ENCODE data around the gene ATXN2L.
A peak's percentile ranks its signal among the peaks of the same experiment; 100 is the strongest.
"Not testable (repeated sequence)": the region's sequence is repeated elsewhere in the genome, so short reads cannot be mapped to it uniquely, and the experiment has no call there.

Gene ATXN2L

GRCh38 chr16:28836761-28837064, 13.9 kb downstream of the ATXN2L start:
- no peak for DNase-seq (ENCODE audit: low read depth)

DNA sequence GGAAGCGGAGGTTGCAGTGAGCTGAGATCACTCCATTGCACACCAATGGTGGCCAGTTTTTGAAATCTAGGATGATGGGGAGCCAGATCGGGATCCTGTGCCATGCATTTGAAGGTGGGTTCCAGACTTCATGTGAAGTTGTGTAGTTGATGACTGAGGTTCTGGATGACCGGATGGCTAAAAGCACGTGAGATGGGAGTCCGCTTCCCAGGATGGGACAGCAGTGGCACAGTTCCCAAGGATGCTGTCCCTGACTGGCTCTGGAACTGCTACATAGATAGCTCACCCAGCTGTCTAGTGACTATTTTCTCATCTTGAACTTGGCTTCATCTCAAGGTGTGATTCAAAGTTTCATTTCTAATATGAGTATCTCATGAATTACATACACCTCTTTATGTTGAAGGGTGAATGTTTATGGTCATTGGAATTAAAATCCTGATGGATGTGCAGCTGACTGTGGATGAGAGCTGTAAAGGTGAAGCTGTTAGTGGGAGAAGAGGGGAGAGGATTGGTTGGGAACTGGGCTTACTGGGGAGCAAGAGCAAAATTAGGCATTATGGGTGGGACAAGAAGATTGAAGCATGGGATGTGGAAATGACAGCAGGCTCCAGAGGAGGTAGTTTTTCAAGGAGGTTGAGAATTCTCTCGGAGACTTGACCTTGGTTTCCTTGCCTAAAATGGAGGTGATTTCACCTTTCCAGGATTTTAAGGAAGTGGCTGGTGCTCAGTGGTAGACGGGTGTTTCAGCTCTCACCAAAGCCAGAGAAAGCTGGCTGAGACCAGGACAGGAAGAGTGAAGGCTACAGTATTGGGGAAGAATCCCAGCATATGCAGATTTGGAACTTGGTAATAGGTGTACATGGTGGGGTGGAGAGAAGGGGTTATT, 15.1 kb downstream of the ATXN2L start:
- DNase-seq (ENCODE audit: low read depth), result no peak

DNA sequence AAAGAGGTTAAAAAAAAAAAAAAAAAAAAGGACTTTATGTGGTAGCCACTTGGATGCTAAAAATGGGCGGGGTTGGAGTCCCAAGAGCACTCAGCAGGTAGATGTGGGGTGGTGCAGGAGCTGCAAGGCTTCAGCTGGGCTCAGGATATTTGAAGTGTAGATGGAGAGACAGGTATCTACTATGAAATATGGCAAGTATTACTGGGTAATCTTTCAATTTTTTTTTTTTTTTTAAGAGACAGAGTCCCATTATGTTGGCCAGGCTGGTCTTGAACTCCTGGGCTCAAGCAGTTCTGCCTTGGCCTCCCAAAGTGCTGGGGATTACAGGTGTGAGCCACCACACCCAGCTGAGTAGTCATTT, 15.7 kb downstream of the ATXN2L start:
- no peak for DNase-seq (ENCODE audit: low read depth)

- DNase-seq (ENCODE audit: low read depth), result no peak
Measured at GRCh38 chr16:28839004-28839639, 16.3 kb downstream of the ATXN2L start.

DNA sequence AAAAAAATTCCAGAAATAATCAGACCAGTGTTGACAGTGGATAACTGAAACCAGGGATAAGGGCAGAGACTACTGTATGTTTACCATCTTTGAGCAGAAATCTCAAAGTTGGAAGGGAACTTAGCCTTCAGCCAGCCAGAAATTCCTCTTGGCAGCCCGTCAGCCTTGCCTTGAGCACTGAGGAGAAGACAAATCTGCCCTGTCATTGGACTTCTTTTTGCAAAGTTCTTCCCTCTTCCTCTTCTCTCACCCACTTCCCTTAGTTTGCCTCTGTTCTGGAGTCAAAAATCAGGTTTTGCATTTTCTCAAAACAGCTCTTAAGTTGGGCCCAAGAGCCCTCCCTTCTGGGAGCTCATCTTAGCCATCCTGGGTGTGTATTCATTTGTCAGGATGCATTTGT, 17.1 kb downstream of the ATXN2L start:
- no peak for DNase-seq (ENCODE audit: low read depth)

GRCh38 chr16:28842696-28843095, 19.9 kb downstream of the ATXN2L start:
- DNase-seq (ENCODE audit: low read depth), result no peak

GRCh38 chr16:28843766-28844165, 21.0 kb downstream of the ATXN2L start:
- DNase-seq (ENCODE audit: low read depth), result no peak

DNA sequence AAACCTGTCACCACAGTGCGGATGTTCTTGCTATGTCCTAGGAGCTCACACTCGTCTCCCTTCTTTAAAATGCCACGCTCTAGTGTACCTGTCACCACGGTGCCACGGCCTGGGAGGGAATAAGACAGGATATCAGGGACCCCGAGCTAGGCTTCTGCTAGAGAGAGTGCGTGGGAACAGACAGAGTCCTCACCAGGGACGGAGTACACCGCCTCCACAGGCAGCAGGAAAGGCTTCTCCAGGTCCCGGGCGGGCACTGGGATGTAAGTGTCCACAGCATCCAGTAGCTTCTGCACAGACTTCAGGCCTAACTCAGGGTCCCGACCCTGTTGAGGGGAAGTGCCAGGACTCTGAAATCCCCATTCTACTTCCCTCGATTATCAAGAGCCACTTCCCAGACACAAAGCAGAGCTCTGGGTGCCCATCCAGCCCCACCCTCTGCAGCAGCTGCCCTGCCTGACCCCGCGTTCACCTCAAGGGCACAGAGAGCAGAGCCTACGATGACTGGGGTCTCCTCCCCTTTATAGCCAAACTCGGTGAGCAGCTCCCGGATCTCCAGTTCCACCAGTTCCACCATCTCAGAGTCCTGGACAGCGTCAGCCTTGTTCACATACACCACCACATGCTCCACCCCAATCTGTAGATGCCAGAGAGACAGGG, 21.6 kb downstream of the ATXN2L start:
- no peak for DNase-seq (ENCODE audit: low read depth)

DNA sequence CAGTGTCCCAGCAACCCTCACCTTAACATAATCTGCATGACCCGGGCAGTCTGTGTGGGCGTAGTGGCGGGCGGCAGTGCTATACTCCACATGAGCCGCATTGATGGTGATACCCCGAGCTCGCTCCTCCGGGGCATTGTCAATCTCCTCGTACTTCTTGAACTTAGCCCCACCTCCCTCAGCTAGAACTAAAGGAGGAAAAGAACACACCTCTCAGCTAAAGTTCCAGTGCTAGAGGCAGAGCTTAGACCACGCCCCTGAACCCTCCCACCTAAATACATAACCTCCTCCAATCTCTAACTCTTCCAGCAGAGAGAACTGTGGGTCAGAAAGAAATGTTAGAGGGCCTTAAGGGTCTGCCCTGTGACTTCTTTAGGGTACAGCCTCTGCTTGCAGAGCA, 22.5 kb downstream of the ATXN2L start:
- DNase-seq (ENCODE audit: low read depth), result no peak

GRCh38 chr16:28845761-28846079, 22.9 kb downstream of the ATXN2L start:
- DNase-seq (ENCODE audit: low read depth), result no peak

DNA sequence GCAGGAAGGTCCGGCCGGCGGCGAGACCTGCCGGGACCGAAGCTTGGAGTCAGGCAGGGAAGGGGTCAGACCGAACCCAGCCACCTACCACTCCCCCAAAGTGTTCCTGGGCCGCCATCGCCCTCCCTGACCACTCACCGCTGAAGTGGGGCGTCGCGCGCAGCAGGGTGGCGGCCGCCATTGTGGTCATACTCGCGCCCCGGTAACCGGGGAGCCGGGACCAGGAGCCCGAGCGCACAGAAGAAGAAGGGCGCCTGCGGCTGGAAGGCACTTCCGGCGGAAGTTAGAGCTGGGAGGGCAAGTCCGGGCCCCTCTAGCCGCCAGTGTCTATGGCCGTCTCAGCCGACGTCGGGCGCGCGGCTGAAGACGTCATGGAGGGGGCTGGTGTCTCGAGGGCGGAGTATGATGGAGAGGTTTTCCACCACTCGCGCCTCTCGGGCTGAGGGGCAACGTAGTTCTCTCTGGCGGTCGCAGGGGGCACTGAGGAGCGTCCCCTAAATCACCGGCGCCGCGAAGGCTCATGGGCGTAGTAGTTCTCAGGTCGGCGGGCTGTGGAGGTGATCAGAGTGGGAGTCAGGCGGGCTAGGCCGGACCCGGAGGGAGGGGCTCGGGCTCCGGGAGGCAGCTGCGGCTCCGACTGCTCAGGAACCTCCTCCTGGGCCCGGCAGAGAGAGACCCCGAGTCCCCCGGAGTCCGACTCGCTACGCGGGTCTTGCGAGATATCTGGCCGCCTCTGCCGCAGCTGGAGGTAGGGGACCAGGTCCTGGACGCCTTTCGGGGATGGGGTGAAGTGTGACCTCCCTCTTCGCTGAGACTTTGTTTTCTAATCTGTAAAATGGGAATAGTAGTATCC, 23.5 kb downstream of the ATXN2L start, which contains the start of gene TUFM:
Gene TUFM (minus strand): TSS at position 269 of the 853 bp plus-strand sequence. CDS start 79 bp downstream, at position 190.
- DNase-seq (ENCODE audit: low read depth), result peak; percentile 95

GRCh38 chr16:28846933-28847273, 24.1 kb downstream of the ATXN2L start:
- no peak for DNase-seq (ENCODE audit: low read depth)

- DNase-seq (ENCODE audit: low read depth), result no peak
Measured at GRCh38 chr16:28858421-28858820, 35.6 kb downstream of the ATXN2L start.

DNA sequence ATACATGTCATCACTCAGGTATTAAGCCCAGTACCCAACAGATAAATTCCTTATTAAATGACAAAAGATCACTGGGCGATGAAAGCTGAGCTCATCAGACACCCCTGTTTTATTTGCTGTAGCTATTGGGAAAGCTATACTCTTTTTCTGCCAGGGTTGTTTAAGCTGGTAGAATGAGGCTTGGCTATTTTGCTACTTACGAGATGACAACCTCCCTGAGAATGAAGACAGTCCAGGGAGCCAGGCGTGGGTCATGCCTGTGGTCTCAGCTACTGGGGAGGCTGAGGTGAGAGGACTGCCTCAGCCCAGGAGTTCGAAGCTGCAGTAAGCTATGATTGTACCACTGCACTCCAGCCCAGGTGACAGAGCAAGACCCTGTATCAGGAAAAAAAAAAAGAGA, 36.5 kb downstream of the ATXN2L start:
- no peak for DNase-seq (ENCODE audit: low read depth)

GRCh38 chr16:28863929-28864793, 41.4 kb downstream of the ATXN2L start:
- DNase-seq (ENCODE audit: low read depth), result no peak

DNA sequence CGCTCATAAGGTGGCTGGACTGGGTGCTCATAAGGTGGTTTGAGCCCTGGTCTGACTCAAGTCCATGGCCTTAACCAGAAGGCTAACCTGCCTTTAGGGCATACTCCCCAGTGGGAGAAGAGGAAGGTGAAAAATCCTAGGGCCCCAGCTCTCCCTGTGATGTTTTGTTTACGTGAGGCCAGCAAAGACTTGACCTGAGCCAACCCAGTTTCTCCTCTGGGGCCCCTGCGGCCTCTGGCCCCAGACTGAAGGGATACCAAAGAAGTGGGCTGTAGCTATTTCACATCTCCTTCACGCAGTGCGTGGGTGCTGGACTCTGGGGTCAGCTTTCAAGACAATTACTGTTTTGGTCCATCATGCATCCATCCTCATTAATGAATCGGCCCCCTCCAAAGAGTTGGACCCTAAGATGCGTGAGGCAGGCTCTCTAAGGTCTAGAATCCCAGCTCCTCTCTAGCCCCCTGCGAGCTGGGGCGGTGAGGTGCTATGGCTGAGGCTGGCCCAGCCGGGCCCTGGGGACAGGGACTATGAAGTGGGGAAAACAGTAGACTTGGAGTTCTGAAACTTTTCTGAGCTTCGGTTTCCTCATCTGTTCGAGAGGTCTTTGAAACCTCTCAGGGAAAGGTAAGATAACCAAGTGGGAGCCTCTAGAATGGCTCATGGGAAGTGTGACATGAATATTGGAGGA, 42.3 kb downstream of the ATXN2L start:
- DNase-seq (ENCODE audit: low read depth), result no peak

DNA sequence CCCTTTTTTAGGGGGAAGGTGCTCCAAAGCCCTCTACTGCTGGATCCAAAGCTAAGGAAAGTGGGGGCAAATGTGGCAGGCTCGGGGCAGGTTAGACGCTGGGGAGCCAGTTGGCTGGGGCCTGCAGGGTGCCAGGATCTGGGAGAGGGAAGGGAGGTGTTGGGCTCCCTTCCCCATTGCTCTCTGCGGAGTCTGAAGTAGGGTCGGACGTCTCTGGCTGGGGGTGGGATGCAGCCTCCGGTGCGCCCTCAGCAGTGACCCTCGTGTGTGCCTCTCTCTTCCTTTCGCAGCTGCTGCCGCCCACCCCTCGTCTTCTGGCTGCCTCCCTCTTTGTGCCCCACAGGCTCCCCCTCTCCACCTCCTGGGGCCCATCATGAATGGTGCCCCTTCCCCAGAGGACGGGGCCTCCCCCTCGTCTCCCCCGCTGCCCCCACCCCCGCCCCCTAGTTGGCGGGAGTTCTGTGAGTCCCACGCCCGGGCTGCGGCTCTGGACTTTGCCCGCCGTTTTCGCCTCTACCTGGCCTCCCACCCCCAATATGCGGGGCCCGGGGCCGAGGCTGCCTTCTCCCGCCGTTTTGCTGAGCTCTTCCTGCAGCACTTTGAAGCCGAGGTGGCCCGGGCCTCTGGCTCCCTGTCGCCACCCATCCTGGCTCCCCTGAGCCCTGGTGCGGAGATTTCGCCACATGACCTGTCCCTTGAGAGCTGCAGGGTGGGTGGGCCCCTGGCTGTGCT, 43.1 kb downstream of the ATXN2L start:
- no peak for DNase-seq (ENCODE audit: low read depth)

DNA sequence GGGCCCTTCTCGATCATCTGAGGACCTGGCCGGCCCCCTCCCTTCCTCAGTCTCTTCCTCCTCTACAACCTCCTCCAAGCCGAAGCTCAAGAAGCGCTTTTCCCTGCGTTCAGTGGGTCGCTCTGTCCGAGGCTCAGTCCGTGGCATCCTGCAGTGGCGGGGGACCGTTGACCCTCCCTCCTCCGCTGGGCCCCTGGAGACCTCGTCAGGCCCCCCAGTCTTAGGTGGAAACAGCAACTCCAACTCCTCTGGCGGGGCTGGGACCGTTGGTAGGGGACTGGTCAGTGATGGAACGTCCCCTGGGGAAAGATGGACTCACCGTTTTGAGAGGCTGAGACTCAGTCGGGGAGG, 43.6 kb downstream of the ATXN2L start:
- no peak for DNase-seq (ENCODE audit: low read depth)

- DNase-seq (ENCODE audit: low read depth), result no peak
Measured at GRCh38 chr16:28867241-28867640, 44.4 kb downstream of the ATXN2L start.

DNA sequence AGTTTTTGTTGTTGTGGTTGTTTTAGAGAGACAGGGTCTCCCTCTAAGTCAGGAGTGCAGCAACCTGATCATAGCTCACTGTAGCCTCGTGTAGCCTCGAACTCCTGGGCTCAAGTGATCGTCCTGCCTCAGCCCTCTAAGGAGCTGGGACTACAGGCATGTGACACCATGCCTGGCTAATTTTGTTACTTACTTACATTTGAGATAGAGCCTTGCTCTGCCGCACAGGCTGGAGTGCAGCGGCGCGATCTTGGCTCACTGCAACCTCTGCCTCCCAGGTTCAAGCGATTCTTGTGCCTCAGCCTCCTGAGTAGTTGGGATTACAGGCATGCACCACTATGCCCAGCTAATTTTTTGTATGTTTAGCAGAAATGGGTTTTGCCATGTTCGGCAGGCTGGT, 44.8 kb downstream of the ATXN2L start:
- not testable (repeated sequence) for DNase-seq (ENCODE audit: low read depth)

Data from stimulated activated CD8-positive, alpha-beta memory T cell treated with anti-CD3 and anti-CD28 coated beads, Interleukin-7, amount 100 ng/mL, for 24 hours (primary cell).